ENCODE data around the gene B3GNT4. TPM values are rescaled to one million over a fixed set of nuclear protein-coding genes. Genes with fewer than 3 reads are reported as not detected.

Gene B3GNT4
- total RNA-seq, 2 experiments from 2014 or later = not detected

DNA sequence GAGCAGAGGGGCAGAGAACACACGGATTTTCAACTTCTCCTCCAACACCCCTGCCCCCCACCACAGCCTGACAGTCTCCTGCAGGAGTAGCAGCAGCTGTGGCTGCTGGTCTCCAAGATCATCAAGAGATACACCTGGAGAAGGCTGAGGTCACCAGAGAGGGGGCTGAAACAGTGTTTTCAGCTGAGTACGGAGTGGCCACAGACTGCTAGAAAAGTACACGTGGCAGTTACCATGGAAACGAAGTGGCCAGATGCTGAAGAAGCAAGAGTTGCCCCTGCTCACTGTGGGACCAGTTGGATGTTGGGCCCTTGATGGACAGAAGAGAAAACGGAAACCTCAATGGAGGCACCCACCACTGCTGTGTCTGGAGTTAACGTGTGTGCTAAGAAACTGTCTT is 27.3 kb downstream of the B3GNT4 start:
- Histone ChIP-seq H3K27ac (ENCODE audit: low read depth, low read length, poor library complexity, severe bottlenecking) (no peak overlapping the region), H3K79me2 (ENCODE audit: insufficient read depth, low read depth, low read length) (no peaks in the 10 kb centered on the region), H2AFZ (ENCODE audit: low read length) (no peak overlapping the region), H3K9me3 (ENCODE audit: low read length) (no peaks in the 10 kb centered on the region), H3K9me2 (ENCODE audit: insufficient read depth, low read length) (no peaks in the 10 kb centered on the region), H3K4me1 (ENCODE audit: insufficient read depth, low read length, poor library complexity, severe bottlenecking) (peaks cover 8% of the 10 kb centered on the region), H3K36me3 (ENCODE audit: insufficient read depth, low read length) (peaks cover 47% of the 10 kb centered on the region), H4K20me1 (ENCODE audit: insufficient read depth, low read length) (no peaks in the 10 kb centered on the region), H3K4me2 (ENCODE audit: low read length) (no peak overlapping the region), H3K4me3 (ENCODE audit: low read depth, low read length, poor library complexity, severe bottlenecking) (no peak overlapping the region)
- TF ChIP-seq, protein P1, sequence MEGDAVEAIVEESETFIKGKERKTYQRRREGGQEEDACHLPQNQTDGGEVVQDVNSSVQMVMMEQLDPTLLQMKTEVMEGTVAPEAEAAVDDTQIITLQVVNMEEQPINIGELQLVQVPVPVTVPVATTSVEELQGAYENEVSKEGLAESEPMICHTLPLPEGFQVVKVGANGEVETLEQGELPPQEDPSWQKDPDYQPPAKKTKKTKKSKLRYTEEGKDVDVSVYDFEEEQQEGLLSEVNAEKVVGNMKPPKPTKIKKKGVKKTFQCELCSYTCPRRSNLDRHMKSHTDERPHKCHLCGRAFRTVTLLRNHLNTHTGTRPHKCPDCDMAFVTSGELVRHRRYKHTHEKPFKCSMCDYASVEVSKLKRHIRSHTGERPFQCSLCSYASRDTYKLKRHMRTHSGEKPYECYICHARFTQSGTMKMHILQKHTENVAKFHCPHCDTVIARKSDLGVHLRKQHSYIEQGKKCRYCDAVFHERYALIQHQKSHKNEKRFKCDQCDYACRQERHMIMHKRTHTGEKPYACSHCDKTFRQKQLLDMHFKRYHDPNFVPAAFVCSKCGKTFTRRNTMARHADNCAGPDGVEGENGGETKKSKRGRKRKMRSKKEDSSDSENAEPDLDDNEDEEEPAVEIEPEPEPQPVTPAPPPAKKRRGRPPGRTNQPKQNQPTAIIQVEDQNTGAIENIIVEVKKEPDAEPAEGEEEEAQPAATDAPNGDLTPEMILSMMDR (conservative IDR thresholded peaks at IDR 0.05; ENCODE audit: low read length) = no peak
- TF ChIP-seq EZH2phosphoT487 (IDR thresholded peaks at IDR 0.05; ENCODE audit: borderline replicate concordance, low read depth, low read length) = no peak
- BruUV-seq (replicated peaks) = no TSS peak
- no peak for DNase-seq (ENCODE audit: low spot score)
- POLR2A ChIA-PET = no interaction called here
- intact Hi-C loops (cut with micrococcal nuclease; ENCODE audit: unreplicated experiment) = no loop called here
- CTCF ChIA-PET (ENCODE audit: unreplicated experiment) = no interaction called here

DNA sequence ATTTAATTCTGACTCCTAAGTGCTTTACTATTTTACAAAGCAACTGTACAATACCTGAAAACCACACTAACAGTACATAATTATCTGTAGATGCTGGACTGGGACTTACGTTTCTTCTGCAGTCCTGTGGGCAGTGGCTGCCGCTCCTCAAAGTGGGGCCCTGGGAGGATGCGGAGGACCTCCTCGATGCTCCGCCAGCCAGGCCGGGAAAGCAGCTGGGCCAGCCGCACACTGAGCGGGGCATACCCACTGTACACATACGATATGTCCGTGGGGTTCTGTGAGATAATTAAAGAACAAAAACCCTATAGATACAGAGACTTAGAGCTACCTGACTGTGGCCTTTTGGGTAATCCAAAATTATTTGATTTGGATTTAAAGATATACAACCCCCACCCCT is 29.2 kb downstream of the B3GNT4 start:
- H3K79me2 ChIP-seq (ENCODE audit: insufficient read depth, low read depth, low read length) = no peaks in the 10 kb centered on the region
- H4K20me1 ChIP-seq (ENCODE audit: insufficient read depth, low read length) = no peaks in the 10 kb centered on the region
- POLR2A ChIA-PET = interaction anchor here (0.6 kb wide), 1 partner anchor 16 kb away, joined by 3 read pairs; no protein-coding TSS in a partner anchor
- H3K9me2 ChIP-seq (ENCODE audit: insufficient read depth, low read length) = no peaks in the 10 kb centered on the region
- CTCF ChIA-PET (ENCODE audit: unreplicated experiment) = no interaction called here
- DNase-seq (ENCODE audit: low spot score) = no peak
- no peaks in the 10 kb centered on the region for H3K9me3 ChIP-seq (ENCODE audit: low read length)
- peaks cover 49% of the 10 kb centered on the region for H3K36me3 ChIP-seq (ENCODE audit: insufficient read depth, low read length)
- H2AFZ ChIP-seq (ENCODE audit: low read length) = no peak overlapping the region
- no peak overlapping the region for H3K27ac ChIP-seq (ENCODE audit: low read depth, low read length, poor library complexity, severe bottlenecking)
- no peak for TF ChIP-seq EZH2phosphoT487 (IDR thresholded peaks at IDR 0.05; ENCODE audit: borderline replicate concordance, low read depth, low read length)
- TF ChIP-seq, protein P1 (conservative IDR thresholded peaks at IDR 0.05; ENCODE audit: low read length) = no peak
- intact Hi-C loops (cut with micrococcal nuclease; ENCODE audit: unreplicated experiment) = no loop called here
- no TSS peak for BruUV-seq (replicated peaks)
- H3K4me1 ChIP-seq (ENCODE audit: insufficient read depth, low read length, poor library complexity, severe bottlenecking) = no peaks in the 10 kb centered on the region
- H3K4me3 ChIP-seq (ENCODE audit: low read depth, low read length, poor library complexity, severe bottlenecking) = no peak overlapping the region
- no peak overlapping the region for H3K4me2 ChIP-seq (ENCODE audit: low read length)

DNA sequence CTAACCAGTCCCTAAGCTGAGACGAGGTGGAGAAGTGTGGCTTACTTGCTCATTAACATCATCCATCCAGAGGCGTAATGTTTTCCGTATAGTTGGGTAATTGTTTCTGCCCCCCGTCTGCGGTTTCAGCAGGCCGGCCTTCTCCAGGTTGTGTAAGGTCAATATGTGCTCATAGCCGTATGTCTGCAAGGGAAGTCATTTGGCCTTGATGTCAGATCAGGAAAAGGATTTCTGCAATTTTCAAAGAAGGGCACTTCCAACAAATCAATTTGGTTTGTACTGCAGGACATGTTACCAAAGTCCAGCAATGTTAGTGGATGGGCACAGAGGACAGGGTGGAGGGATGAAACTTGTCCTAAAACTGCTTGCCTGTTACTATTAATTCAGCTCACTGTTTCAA is 32.2 kb downstream of the B3GNT4 start:
- DNase-seq (ENCODE audit: low spot score) = no peak
- TF ChIP-seq, protein P1 (conservative IDR thresholded peaks at IDR 0.05; ENCODE audit: low read length) = no peak
- TF ChIP-seq EZH2phosphoT487 (IDR thresholded peaks at IDR 0.05; ENCODE audit: borderline replicate concordance, low read depth, low read length) = no peak
- no TSS peak for BruUV-seq (replicated peaks)
- CTCF ChIA-PET (ENCODE audit: unreplicated experiment) = no interaction called here
- Histone ChIP-seq H4K20me1 (ENCODE audit: insufficient read depth, low read length) (no peaks in the 10 kb centered on the region), H3K36me3 (ENCODE audit: insufficient read depth, low read length) (peaks cover 66% of the 10 kb centered on the region), H3K9me2 (ENCODE audit: insufficient read depth, low read length) (no peaks in the 10 kb centered on the region), H3K4me2 (ENCODE audit: low read length) (no peak overlapping the region), H3K4me3 (ENCODE audit: low read depth, low read length, poor library complexity, severe bottlenecking) (no peak overlapping the region), H3K9me3 (ENCODE audit: low read length) (no peaks in the 10 kb centered on the region), H2AFZ (ENCODE audit: low read length) (no peak overlapping the region), H3K79me2 (ENCODE audit: insufficient read depth, low read depth, low read length) (no peaks in the 10 kb centered on the region), H3K27ac (ENCODE audit: low read depth, low read length, poor library complexity, severe bottlenecking) (no peak overlapping the region), H3K4me1 (ENCODE audit: insufficient read depth, low read length, poor library complexity, severe bottlenecking) (no peaks in the 10 kb centered on the region)
- POLR2A ChIA-PET = interaction anchor here (1.0 kb wide), 1 partner anchor 16 kb away, joined by 6 read pairs; no protein-coding TSS in a partner anchor
- intact Hi-C loops (cut with micrococcal nuclease; ENCODE audit: unreplicated experiment) = no loop called here

All from OCI-LY7 (cell line).